ENCODE results near the gene WDR5B. TPM values are rescaled to one million over a fixed set of nuclear protein-coding genes. Genes with fewer than 3 reads are reported as not detected.

WDR5B gene
- total RNA-seq, 1 donor from 2014 or later, result 3.4 TPM

- no peaks in the 10 kb centered on the region for H3K36me3 Mint-ChIP-seq (ENCODE audit: unreplicated experiment)
- H3K4me3 Mint-ChIP-seq (ENCODE audit: unreplicated experiment), result no peak overlapping the region
- no peak for DNase-seq
- H3K9me3 Mint-ChIP-seq (ENCODE audit: unreplicated experiment), result no peaks in the 10 kb centered on the region
- no peak overlapping the region for H3K27ac Mint-ChIP-seq (ENCODE audit: unreplicated experiment)
- no peaks in the 10 kb centered on the region for H3K27me3 Mint-ChIP-seq (ENCODE audit: unreplicated experiment)
- no peak for TF ChIP-seq CTCF (IDR thresholded peaks at IDR 0.05; ENCODE audit: partially characterized antibody, unreplicated experiment)
- H3K4me1 Mint-ChIP-seq (ENCODE audit: low read depth, unreplicated experiment), result no peaks in the 10 kb centered on the region
These were observed 12.4 kb downstream of the WDR5B start for GRCh38 chr3:122403489-122403888.

- Mint-ChIP-seq H3K4me1 (ENCODE audit: low read depth, unreplicated experiment) (no peaks in the 10 kb centered on the region), H3K36me3 (ENCODE audit: unreplicated experiment) (no peaks in the 10 kb centered on the region), H3K27ac (ENCODE audit: unreplicated experiment) (no peak overlapping the region), H3K9me3 (ENCODE audit: unreplicated experiment) (no peaks in the 10 kb centered on the region), H3K4me3 (ENCODE audit: unreplicated experiment) (no peak overlapping the region), H3K27me3 (ENCODE audit: unreplicated experiment) (peaks cover under 1% of the 10 kb centered on the region)
- TF ChIP-seq CTCF (IDR thresholded peaks at IDR 0.05; ENCODE audit: partially characterized antibody, unreplicated experiment), result no peak
- no peak for DNase-seq
These were observed 16.9 kb downstream of the WDR5B start for GRCh38 chr3:122398920-122399319.

GRCh38 chr3:122397201-122397600, 18.7 kb downstream of the WDR5B start:
- H3K36me3 Mint-ChIP-seq (ENCODE audit: unreplicated experiment), result no peaks in the 10 kb centered on the region
- H3K9me3 Mint-ChIP-seq (ENCODE audit: unreplicated experiment), result no peaks in the 10 kb centered on the region
- TF ChIP-seq CTCF (IDR thresholded peaks at IDR 0.05; ENCODE audit: partially characterized antibody, unreplicated experiment), result no peak
- DNase-seq, result no peak
- H3K4me3 Mint-ChIP-seq (ENCODE audit: unreplicated experiment), result no peak overlapping the region
- H3K27me3 Mint-ChIP-seq (ENCODE audit: unreplicated experiment), result peaks cover 2% of the 10 kb centered on the region
- peaks cover 3% of the 10 kb centered on the region for H3K4me1 Mint-ChIP-seq (ENCODE audit: low read depth, unreplicated experiment)
- H3K27ac Mint-ChIP-seq (ENCODE audit: unreplicated experiment), result no peak overlapping the region

GRCh38 chr3:122396511-122396910, 19.4 kb downstream of the WDR5B start:
- no peaks in the 10 kb centered on the region for H3K36me3 Mint-ChIP-seq (ENCODE audit: unreplicated experiment)
- DNase-seq, result no peak
- no peaks in the 10 kb centered on the region for H3K9me3 Mint-ChIP-seq (ENCODE audit: unreplicated experiment)
- no peak overlapping the region for H3K27ac Mint-ChIP-seq (ENCODE audit: unreplicated experiment)
- H3K4me3 Mint-ChIP-seq (ENCODE audit: unreplicated experiment), result no peak overlapping the region
- no peak for TF ChIP-seq CTCF (IDR thresholded peaks at IDR 0.05; ENCODE audit: partially characterized antibody, unreplicated experiment)
- H3K4me1 Mint-ChIP-seq (ENCODE audit: low read depth, unreplicated experiment), result peaks cover 10% of the 10 kb centered on the region
- H3K27me3 Mint-ChIP-seq (ENCODE audit: unreplicated experiment), result peaks cover 2% of the 10 kb centered on the region

- Mint-ChIP-seq H3K27me3 (ENCODE audit: unreplicated experiment) (peaks cover 2% of the 10 kb centered on the region), H3K4me1 (ENCODE audit: low read depth, unreplicated experiment) (peaks cover 14% of the 10 kb centered on the region), H3K4me3 (ENCODE audit: unreplicated experiment) (no peak overlapping the region), H3K9me3 (ENCODE audit: unreplicated experiment) (no peaks in the 10 kb centered on the region), H3K36me3 (ENCODE audit: unreplicated experiment) (no peaks in the 10 kb centered on the region), H3K27ac (ENCODE audit: unreplicated experiment) (no peak overlapping the region)
- no peak for TF ChIP-seq CTCF (IDR thresholded peaks at IDR 0.05; ENCODE audit: partially characterized antibody, unreplicated experiment)
- no peak for DNase-seq
These were observed 20.3 kb downstream of the WDR5B start for GRCh38 chr3:122395582-122395981.
